Measurements from ENCODE around the gene CLNK.

Gene CLNK, protein sequence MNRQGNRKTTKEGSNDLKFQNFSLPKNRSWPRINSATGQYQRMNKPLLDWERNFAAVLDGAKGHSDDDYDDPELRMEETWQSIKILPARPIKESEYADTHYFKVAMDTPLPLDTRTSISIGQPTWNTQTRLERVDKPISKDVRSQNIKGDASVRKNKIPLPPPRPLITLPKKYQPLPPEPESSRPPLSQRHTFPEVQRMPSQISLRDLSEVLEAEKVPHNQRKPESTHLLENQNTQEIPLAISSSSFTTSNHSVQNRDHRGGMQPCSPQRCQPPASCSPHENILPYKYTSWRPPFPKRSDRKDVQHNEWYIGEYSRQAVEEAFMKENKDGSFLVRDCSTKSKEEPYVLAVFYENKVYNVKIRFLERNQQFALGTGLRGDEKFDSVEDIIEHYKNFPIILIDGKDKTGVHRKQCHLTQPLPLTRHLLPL

GRCh38 chr4:10684631-10685030 lies at the start of gene CLNK:
CLNK (minus strand) TSS chr4:10684768; CDS start chr4:10667869, 16,899 bp downstream.
- DNase-seq (ENCODE audit: extremely low read depth in 1 of 2, low read depth in 1 of 2), result no peak

DNA sequence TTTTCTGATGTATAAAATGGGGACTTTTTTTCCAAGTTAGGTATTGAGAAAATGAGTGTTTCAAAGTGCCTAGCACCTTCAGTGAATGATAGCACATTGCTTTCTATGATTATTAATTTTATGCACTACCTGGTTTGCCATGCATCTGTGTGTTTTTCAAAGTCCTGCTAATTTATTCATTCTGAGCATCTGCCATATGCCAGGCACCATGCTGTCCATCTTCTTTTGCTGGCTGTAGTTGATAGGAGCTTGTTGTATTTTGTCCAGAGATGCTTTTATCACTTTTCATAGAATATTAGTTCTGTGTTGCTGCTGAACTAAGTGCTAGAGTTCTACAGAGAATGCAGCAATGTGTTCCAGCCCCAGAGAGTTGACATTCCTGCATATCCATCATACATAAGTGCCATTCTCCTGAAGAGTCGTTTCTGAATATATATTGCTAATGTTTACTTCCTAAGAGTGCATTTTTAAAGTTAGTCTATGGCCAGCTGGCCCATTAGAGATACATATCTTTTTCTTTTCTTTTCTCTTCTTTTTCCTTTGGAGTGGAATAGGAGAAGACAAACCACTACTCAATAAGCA lies 49.0 kb upstream of the CLNK start:
- DNase-seq (ENCODE audit: extremely low read depth in 1 of 2, low read depth in 1 of 2), result no peak

GRCh38 chr4:10732914-10733415 lies 48.4 kb upstream of the CLNK start:
- DNase-seq (ENCODE audit: extremely low read depth in 1 of 2, low read depth in 1 of 2), result no peak

DNA sequence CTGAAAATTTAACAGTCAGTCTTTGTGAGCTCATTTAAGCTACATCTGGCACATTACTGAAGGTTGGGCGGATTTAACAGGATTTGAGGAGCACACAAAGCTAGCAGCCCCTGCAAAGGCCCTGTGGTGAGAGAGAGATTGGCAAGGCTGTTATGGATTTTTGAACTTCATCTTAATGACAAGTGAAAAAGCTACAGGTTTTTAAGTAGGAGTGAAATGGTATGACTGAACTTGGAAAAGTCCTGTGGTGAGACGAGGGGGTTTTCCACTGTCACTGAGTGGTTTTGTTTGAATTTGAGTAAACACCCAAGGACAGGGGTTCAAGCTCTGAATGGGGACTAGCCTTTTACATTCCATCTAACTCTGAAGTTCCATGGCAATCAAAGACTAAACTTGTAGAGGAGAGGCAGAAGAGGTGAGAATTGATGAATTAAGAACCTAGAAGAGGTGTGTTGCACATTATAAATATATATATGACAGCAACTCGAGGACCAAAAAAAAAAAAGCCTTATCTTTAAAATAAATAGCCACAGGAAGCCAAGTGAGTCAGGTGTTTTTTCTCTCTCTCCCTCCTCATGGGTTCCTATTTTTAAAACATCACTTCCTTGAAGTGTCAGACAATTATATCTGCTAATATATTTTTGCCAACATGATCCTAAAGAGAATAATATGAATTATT lies 47.8 kb upstream of the CLNK start:
- DNase-seq (ENCODE audit: extremely low read depth in 1 of 2, low read depth in 1 of 2), result no peak

DNA sequence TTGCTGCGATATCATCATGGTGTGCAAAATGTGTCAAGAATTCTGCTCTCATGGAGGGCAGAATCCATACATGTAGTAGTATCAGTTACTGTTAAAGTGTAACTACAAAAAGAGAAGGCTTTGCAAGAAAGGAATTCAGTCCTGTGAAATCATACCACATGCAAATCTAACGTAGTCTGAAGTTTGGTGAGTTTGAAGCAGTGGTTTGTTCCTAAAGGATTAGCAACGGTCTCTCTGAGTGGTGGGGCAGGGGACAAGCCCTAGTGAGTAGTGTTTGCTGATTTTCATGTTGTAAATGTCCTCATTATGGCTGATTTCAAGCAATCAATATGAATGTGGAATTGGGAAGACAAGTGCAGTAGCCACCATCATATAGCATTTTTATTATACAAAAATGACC lies 47.1 kb upstream of the CLNK start:
- DNase-seq (ENCODE audit: extremely low read depth in 1 of 2, low read depth in 1 of 2), result no peak

GRCh38 chr4:10731162-10731561 lies 46.6 kb upstream of the CLNK start:
- DNase-seq (ENCODE audit: extremely low read depth in 1 of 2, low read depth in 1 of 2), result no peak

GRCh38 chr4:10730590-10730989 lies 46.0 kb upstream of the CLNK start:
- DNase-seq (ENCODE audit: extremely low read depth in 1 of 2, low read depth in 1 of 2), result no peak

- DNase-seq (ENCODE audit: extremely low read depth in 1 of 2, low read depth in 1 of 2), result no peak
Measured at GRCh38 chr4:10730019-10730418, 45.5 kb upstream of the CLNK start.

- DNase-seq (ENCODE audit: extremely low read depth in 1 of 2, low read depth in 1 of 2), result no peak
Measured at GRCh38 chr4:10729366-10729765, 44.8 kb upstream of the CLNK start.

- no peak for DNase-seq (ENCODE audit: extremely low read depth in 1 of 2, low read depth in 1 of 2)
Measured at GRCh38 chr4:10728016-10728415, 43.4 kb upstream of the CLNK start.

DNA sequence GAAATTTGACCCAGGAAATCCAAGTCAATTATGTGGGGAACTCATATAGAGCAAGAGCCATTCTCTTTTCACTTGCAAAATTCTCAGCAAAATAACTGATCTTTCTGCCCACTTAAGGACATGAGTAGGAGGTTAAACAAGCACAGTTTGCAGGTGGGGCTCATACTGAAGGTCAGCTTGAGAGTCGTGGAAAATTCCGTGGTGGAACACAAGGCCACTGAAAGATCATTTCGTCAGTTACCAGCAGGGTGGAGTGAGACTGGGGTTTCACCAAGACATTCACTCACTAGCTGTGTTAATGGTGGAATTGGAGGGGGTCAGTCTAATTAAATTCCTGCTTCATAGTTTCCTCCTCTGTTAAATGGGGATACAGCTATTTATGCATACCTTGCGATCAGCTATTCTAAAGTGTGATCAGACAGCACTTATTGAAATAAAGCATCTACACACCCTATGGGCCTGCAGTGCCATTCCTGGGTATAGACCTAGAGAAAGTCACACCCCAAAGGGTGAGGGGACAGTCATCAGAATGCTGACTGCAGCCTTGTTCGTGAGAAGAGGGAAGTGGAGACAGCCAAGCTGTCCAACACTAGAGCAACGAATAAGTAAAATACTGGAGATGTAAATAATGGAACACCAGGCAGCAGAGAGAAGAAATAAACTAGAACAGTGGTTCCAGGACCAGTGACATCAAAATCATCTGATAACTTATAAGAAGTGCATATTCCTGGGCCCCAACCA lies 42.7 kb upstream of the CLNK start:
- no peak for DNase-seq (ENCODE audit: extremely low read depth in 1 of 2, low read depth in 1 of 2)

DNA sequence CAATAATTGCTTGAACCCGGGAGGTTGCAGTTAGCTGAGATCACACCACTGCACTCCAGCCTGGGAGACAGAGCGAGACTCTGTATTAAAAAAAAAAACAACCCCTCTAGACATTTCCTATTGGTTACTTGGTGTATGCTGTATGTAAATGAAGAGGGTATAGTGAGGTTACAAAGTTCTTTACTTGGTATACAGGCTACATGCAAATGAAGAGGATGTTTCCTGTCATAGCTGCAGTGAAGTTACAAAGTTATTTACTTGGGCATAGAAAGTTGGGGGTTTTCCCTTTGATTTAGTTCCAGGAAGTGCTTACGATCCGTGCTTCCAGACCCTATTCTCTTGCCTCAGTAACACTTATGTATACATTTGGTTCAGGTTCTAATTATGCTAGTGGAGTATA lies 38.4 kb upstream of the CLNK start:
- DNase-seq (ENCODE audit: extremely low read depth in 1 of 2, low read depth in 1 of 2), result no peak

DNA sequence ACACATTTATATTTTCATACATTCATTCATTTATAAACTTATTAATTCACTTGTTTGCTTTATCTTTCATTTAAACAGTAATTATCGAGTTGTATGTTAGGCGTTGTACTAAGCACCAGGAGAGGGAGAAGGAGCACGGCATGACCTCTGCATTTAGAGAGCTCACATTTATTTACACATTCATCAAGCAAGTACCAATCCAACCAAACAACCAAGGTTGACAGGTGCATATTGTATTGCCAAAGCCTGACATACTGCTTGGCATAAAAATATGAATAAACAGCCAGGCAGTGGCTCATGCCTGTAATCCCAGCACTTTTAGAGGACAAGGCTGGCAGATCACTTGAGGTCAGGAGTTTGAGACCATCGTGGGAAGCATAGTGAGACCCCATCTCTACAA lies 37.0 kb upstream of the CLNK start:
- DNase-seq (ENCODE audit: extremely low read depth in 1 of 2, low read depth in 1 of 2), result no peak

- DNase-seq (ENCODE audit: extremely low read depth in 1 of 2, low read depth in 1 of 2), result no peak
Measured at GRCh38 chr4:10716163-10716562, 31.6 kb upstream of the CLNK start.

GRCh38 chr4:10715696-10716095 lies 31.1 kb upstream of the CLNK start:
- DNase-seq (ENCODE audit: extremely low read depth in 1 of 2, low read depth in 1 of 2), result no peak

GRCh38 chr4:10715135-10715534 lies 30.6 kb upstream of the CLNK start:
- DNase-seq (ENCODE audit: extremely low read depth in 1 of 2, low read depth in 1 of 2), result no peak

DNA sequence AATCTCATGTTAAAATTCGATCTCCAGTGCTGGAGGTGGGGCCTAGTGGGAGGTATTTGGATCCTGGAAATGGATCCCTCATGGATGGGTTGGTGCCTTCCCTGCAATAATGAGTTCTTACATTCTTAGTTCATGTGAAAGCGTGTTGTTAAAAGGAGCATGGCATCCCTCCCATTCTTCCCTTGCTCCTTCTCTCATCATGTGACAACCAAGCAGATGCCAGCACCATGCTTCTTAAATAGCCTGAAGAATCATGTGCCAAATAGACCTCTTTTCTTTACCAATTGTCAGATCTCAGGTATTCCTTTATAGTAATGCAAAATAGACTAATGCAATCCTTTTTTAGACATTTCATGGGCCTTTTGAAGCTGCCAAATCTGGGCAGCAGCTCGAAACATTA lies 29.0 kb upstream of the CLNK start:
- no peak for DNase-seq (ENCODE audit: extremely low read depth in 1 of 2, low read depth in 1 of 2)

DNA sequence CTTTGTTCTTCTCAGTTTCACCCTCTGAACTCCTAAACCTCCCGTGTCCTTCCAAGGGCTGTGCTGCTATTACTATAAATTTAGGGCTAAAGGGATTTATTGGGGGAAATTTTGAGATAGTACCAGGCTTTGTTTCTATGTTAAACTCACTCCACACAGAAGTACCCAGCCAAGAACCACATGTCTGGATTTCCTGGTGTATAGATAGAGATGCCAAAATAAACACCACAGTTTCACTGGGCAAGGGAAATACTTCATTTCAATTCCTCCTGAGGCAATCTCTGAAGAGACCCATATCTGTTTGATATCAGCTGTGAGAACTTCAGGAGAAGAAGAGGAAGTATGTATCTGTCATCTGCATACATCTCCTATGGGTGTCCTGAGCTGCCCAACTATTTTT lies 21.7 kb upstream of the CLNK start:
- no peak for DNase-seq (ENCODE audit: extremely low read depth in 1 of 2, low read depth in 1 of 2)

GRCh38 chr4:10704430-10704810 lies 19.9 kb upstream of the CLNK start:
- no peak for DNase-seq (ENCODE audit: extremely low read depth in 1 of 2, low read depth in 1 of 2)

GRCh38 chr4:10703766-10704429 lies 19.3 kb upstream of the CLNK start:
- no peak for DNase-seq (ENCODE audit: extremely low read depth in 1 of 2, low read depth in 1 of 2)

- no peak for DNase-seq (ENCODE audit: extremely low read depth in 1 of 2, low read depth in 1 of 2)
Measured at GRCh38 chr4:10703156-10703555, 18.6 kb upstream of the CLNK start.
